Measurements from ENCODE around the gene ANXA11. TPM values are rescaled to one million over a fixed set of nuclear protein-coding genes. Genes with fewer than 3 reads are reported as not detected.
A peak's percentile ranks its signal among the peaks of the same experiment; 100 is the strongest.

The ANXA11 gene
- total RNA-seq, 4 donors from 2014 or later: 134 to 247 (median 219) TPM

- TF ChIP-seq POLR2AphosphoS5 (IDR thresholded peaks at IDR 0.05): peak in 1 of 3 donors; percentile 44
- no peak for TF ChIP-seq CTCF (IDR thresholded peaks at IDR 0.05)
- Histone ChIP-seq H3K9me3 (no peaks in the 10 kb centered on the region), H3K27me3 (no peaks in the 10 kb centered on the region), H3K4me1 (peaks cover 59 to 82% (median 67%) of the 10 kb centered on the region in 4 donors), H3K27ac (peak overlapping the region; percentile 80 to 87 (median 82)), H3K36me3 (no peaks in the 10 kb centered on the region), H3K4me3 (peak overlapping the region in 1 of 4 donors; percentile 2)
- intact Hi-C loops (cut with DNase I; ENCODE audit: low total_unique reads) (loop anchor here (5.0 kb wide), 1 partner anchor 1135 kb away; no protein-coding TSS in a partner anchor), in situ Hi-C loops (cut with MboI; ENCODE audit: low pct_ligation_motif_present in 1 of 4, low pct_unique_long_range_greater_than_20kb in 1 of 4, low sequenced_read_pairs in 3 of 4) (no loop called here)
- DNase-seq: peak; percentile 83
- WGBS, 2 donors (ENCODE audit: low coverage in 1 of 2): 26 to 55% methylated on average over 2 to 16 of the region's 16 CpGs
Observed at GRCh38 chr10:80187465-80188409, 17.6 kb downstream of the ANXA11 start.

DNA sequence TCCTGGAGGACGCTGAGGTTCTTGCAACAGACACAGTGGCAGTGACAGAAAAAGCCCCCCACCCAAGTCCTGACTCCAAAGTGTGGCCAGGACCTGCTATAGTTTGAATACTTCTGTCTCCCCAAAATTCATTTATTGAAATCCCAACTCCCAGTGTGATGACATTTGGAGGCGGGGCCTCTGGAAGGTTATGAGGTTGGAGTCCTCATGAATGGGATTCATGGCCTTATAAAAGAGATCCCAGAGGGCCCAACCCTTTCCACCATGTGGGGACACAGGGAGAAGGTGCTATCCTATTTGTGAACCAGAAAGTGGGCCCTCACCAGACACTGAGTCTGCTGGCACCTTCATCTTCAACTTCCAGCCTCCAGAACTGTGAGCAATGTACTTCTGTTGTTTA, 18.3 kb downstream of the ANXA11 start:
- Histone ChIP-seq H3K9me3 (no peaks in the 10 kb centered on the region), H3K36me3 (no peaks in the 10 kb centered on the region), H3K4me3 (no peak overlapping the region), H3K4me1 (peaks cover 55 to 76% (median 63%) of the 10 kb centered on the region in 4 donors), H3K27me3 (no peaks in the 10 kb centered on the region), H3K27ac (peak overlapping the region; percentile 80 to 87 (median 82))
- no peak for DNase-seq
- intact Hi-C loops (cut with DNase I; ENCODE audit: low total_unique reads) (loop anchor here (5.0 kb wide), 1 partner anchor 1135 kb away; no protein-coding TSS in a partner anchor), in situ Hi-C loops (cut with MboI; ENCODE audit: low pct_ligation_motif_present in 1 of 4, low pct_unique_long_range_greater_than_20kb in 1 of 4, low sequenced_read_pairs in 3 of 4) (no loop called here)
- 90% methylated on average over 2 of the region's 2 CpGs; no CpG with 5 or more reads in 1 of the 2 donors for WGBS, 2 donors (ENCODE audit: low coverage in 1 of 2)
- no peak for TF ChIP-seq POLR2AphosphoS5 (IDR thresholded peaks at IDR 0.05)
- no peak for TF ChIP-seq POLR2A (IDR thresholded peaks at IDR 0.05)
- TF ChIP-seq EP300 (IDR thresholded peaks at IDR 0.05; ENCODE audit: low read depth): no peak
- no peak for TF ChIP-seq CTCF (IDR thresholded peaks at IDR 0.05)

GRCh38 chr10:80186364-80187012, 18.8 kb downstream of the ANXA11 start:
- 78 to 100% methylated on average over 1 to 13 of the region's 13 CpGs for WGBS, 2 donors (ENCODE audit: low coverage in 1 of 2)
- no peak for DNase-seq
- no peak overlapping the region for H3K4me3 ChIP-seq

More at GRCh38 chr10:80186364-80187012, 18.8 kb downstream of the ANXA11 start:
- Histone ChIP-seq H3K27me3 (no peaks in the 10 kb centered on the region), H3K9me3 (no peaks in the 10 kb centered on the region), H3K27ac (peak overlapping the region; percentile 80 to 87 (median 82)), H3K4me1 (peaks cover 51 to 70% (median 58%) of the 10 kb centered on the region in 4 donors), H3K36me3 (no peaks in the 10 kb centered on the region)
- no peak for TF ChIP-seq EP300 (IDR thresholded peaks at IDR 0.05; ENCODE audit: low read depth)
- no peak for TF ChIP-seq POLR2AphosphoS5 (IDR thresholded peaks at IDR 0.05)
- no peak for TF ChIP-seq CTCF (IDR thresholded peaks at IDR 0.05)
- no peak for TF ChIP-seq POLR2A (IDR thresholded peaks at IDR 0.05)
- intact Hi-C loops (cut with DNase I; ENCODE audit: low total_unique reads) (loop anchor here (5.0 kb wide), 1 partner anchor 1134 kb away; no protein-coding TSS in a partner anchor), in situ Hi-C loops (cut with MboI; ENCODE audit: low pct_ligation_motif_present in 1 of 4, low pct_unique_long_range_greater_than_20kb in 1 of 4, low sequenced_read_pairs in 3 of 4) (no loop called here)
